IMR-90 (cell line): ENCODE results near the gene GCLC.

Source experiments
- BHLHE40 ChIP-seq: fragments of 150-350 bp; IDR thresholded peaks from 2 replicates; pipeline ENCODE4 v1.6.1; 2016; ENCODE audit warnings: mild to moderate bottlenecking, low read depth, low read length
- CEBPB ChIP-seq: IDR thresholded peaks from 2 replicates; pipeline ENCODE4 v1.6.1; 2012; ENCODE audit warnings: low read depth, low read length, improper control_type of control experiment
- MAFK ChIP-seq: IDR thresholded peaks from 2 replicates; pipeline ENCODE4 v1.6.1; 2012; ENCODE audit warnings: low read depth, low read length, improper control_type of control experiment
- MAZ ChIP-seq: IDR thresholded peaks from 2 replicates; pipeline ENCODE4 v1.6.1; 2012; ENCODE audit warnings: low read depth, mild to moderate bottlenecking, low read length, improper control_type of control experiment, moderate library complexity, borderline replicate concordance
- POLR2A ChIP-seq: IDR thresholded peaks from 2 replicates; pipeline ENCODE4 v1.6.1; 2012; ENCODE audit warnings: mild to moderate bottlenecking, low read depth, low read length
- RAD21 ChIP-seq: IDR thresholded peaks from 2 replicates; pipeline ENCODE4 v1.6.1; 2012; ENCODE audit warnings: low read length, improper control_type of control experiment
- RCOR1 ChIP-seq: IDR thresholded peaks from 2 replicates; pipeline ENCODE4 v1.6.1; 2012; ENCODE audit warnings: mild to moderate bottlenecking, low read length, improper control_type of control experiment; ENCODE audit not compliant: insufficient replicate concordance
- RFX5 ChIP-seq: IDR thresholded peaks from 2 replicates; pipeline ENCODE4 v1.8.0; 2012; ENCODE audit warnings: low read depth, mild to moderate bottlenecking, low read length, moderate library complexity
- SMC3 ChIP-seq: fragments of 150-350 bp; IDR thresholded peaks from 2 replicates; pipeline ENCODE4 v1.6.1; 2016; ENCODE audit warnings: low read depth, mild to moderate bottlenecking, antibody characterized with exemption, low read length, moderate library complexity
- TF ChIP-seq, protein P1 (sequence below): conservative IDR thresholded peaks from 2 replicates; pipeline ENCODE4 v1.5.1; 2012; ENCODE audit warnings: mild to moderate bottlenecking, low read depth, low read length, improper control_type of control experiment
- TF ChIP-seq, protein P2 (sequence below): fragments of 150-350 bp; IDR thresholded peaks from 2 replicates; pipeline ENCODE4 v1.6.1; 2017; ENCODE audit warnings: mild to moderate bottlenecking, antibody characterized with exemption, low read length, low read depth

DNA sequence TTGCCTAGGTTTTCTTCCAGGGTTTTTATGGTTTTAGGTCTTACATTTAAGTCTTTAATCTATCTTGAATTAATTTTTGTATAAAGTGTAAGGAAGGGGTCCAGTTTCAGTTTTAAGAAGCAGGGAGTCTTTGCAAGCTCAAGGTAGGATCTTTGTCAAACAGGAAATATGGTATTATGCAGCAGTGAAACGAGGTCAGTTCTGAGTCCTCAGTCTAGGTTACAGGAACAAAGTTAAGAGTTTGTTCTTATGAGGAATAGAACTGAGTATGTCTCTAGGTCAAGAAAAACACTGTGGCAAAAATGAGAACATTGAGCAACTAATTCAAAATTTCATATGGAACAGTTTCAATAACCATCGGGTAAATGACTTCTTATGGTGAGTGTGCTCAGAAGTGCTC is 63.6 kb downstream of the GCLC start:
- TF ChIP-seq, protein P1, sequence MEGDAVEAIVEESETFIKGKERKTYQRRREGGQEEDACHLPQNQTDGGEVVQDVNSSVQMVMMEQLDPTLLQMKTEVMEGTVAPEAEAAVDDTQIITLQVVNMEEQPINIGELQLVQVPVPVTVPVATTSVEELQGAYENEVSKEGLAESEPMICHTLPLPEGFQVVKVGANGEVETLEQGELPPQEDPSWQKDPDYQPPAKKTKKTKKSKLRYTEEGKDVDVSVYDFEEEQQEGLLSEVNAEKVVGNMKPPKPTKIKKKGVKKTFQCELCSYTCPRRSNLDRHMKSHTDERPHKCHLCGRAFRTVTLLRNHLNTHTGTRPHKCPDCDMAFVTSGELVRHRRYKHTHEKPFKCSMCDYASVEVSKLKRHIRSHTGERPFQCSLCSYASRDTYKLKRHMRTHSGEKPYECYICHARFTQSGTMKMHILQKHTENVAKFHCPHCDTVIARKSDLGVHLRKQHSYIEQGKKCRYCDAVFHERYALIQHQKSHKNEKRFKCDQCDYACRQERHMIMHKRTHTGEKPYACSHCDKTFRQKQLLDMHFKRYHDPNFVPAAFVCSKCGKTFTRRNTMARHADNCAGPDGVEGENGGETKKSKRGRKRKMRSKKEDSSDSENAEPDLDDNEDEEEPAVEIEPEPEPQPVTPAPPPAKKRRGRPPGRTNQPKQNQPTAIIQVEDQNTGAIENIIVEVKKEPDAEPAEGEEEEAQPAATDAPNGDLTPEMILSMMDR: no peak
- TF ChIP-seq MAFK (no peak), RAD21 (no peak), POLR2A (no peak), BHLHE40 (no peak), RFX5 (no peak), RCOR1 (no peak), CEBPB (no peak), SMC3 (no peak), MAZ (no peak)
- TF ChIP-seq, protein P2, sequence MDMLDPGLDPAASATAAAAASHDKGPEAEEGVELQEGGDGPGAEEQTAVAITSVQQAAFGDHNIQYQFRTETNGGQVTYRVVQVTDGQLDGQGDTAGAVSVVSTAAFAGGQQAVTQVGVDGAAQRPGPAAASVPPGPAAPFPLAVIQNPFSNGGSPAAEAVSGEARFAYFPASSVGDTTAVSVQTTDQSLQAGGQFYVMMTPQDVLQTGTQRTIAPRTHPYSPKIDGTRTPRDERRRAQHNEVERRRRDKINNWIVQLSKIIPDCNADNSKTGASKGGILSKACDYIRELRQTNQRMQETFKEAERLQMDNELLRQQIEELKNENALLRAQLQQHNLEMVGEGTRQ: no peak
